Upper lobe of right lung (tissue), 1 donor: Measurements from ENCODE around the gene IGF2BP1. TPM values are rescaled to one million over a fixed set of nuclear protein-coding genes. Genes with fewer than 3 reads are reported as not detected.
"Not testable (repeated sequence)": the region's sequence is repeated elsewhere in the genome, so short reads cannot be mapped to it uniquely, and the experiment has no call there.

ENCODE experiments used
- ATAC-seq: fragments of 200-7000 bp; cut with Tn5 transposase; one replicate; pipeline ENCODE4 v1.9.1; 2020; ENCODE audit warnings: mild to moderate bottlenecking, moderate library complexity
- DNase-seq: peaks from one replicate; pipeline ENCODE4 v3.0.0-alpha.2; 2020
- H3K27ac ChIP-seq: fragments of 200-600 bp; one replicate; pipeline ENCODE4 v1.8.0; 2022
- H3K27me3 ChIP-seq: fragments of 200-600 bp; one replicate; pipeline ENCODE4 v1.8.0; 2022; ENCODE audit warnings: mild to moderate bottlenecking
- H3K36me3 ChIP-seq: fragments of 200-600 bp; one replicate; pipeline ENCODE4 v1.8.0; 2022
- H3K4me1 ChIP-seq: fragments of 200-600 bp; one replicate; pipeline ENCODE4 v1.8.0; 2022
- H3K4me3 ChIP-seq: fragments of 200-600 bp; one replicate; pipeline ENCODE4 v1.8.0; 2022; ENCODE audit warnings: mild to moderate bottlenecking
- H3K9me3 ChIP-seq: fragments of 200-600 bp; one replicate; pipeline ENCODE4 v1.8.0; 2022
- CTCF ChIP-seq: fragments of 200-600 bp; IDR thresholded peaks from one replicate; pipeline ENCODE4 v1.8.0; 2022; ENCODE audit warnings: antibody characterized with exemption
- intact Hi-C: fragments of 100-400 bp; cut with DNase I; formaldehyde crosslinking; loops from one replicate; pipeline ENCODE4 v1.11.0; 2022
- total RNA-seq: library from RNA; stranded (reverse); fragmentation: NEBNext Ultra II Directional; extraction: Animal tissue kit (Norgen Biotek cat#: 25700); gene quantifications from one replicate; pipeline ENCODE4 v1.2.1, GENCODE V29; 2021
- donor health status: DM: no; HTN: yes; CAD: no; lungs with severe emphysema.

The IGF2BP1 gene
- total RNA-seq, 1 donor from 2014 or later: not detected

DNA sequence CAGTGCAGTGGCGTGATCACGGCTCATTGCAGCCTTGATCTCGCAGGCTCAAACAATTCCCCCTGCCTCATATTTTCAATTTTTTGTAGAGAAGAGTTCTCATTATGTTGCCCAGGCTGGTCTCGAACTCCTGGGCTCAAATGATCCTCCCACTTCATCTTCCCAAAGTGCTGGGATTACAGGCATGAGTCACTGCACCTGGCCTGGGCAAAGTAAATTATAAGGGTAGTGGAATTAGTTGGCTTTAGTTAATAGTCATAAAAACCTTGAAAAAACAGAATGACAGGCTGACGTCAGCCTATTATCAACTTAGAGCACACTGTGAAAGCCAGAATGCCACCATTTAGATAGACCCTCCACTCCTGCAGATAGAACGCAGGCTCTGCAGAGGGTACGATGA is 91.9 kb downstream of the IGF2BP1 start:
- no peak for DNase-seq
- H3K27me3 ChIP-seq: peaks cover 10% of the 10 kb centered on the region
- H3K4me3 ChIP-seq: no peak overlapping the region
- no peaks in the 10 kb centered on the region for H3K9me3 ChIP-seq
- TF ChIP-seq CTCF: no peak
- no peak overlapping the region for H3K27ac ChIP-seq
- intact Hi-C loops: no loop called here
- no peaks in the 10 kb centered on the region for H3K36me3 ChIP-seq
- H3K4me1 ChIP-seq: no peaks in the 10 kb centered on the region
- no peak for ATAC-seq

DNA sequence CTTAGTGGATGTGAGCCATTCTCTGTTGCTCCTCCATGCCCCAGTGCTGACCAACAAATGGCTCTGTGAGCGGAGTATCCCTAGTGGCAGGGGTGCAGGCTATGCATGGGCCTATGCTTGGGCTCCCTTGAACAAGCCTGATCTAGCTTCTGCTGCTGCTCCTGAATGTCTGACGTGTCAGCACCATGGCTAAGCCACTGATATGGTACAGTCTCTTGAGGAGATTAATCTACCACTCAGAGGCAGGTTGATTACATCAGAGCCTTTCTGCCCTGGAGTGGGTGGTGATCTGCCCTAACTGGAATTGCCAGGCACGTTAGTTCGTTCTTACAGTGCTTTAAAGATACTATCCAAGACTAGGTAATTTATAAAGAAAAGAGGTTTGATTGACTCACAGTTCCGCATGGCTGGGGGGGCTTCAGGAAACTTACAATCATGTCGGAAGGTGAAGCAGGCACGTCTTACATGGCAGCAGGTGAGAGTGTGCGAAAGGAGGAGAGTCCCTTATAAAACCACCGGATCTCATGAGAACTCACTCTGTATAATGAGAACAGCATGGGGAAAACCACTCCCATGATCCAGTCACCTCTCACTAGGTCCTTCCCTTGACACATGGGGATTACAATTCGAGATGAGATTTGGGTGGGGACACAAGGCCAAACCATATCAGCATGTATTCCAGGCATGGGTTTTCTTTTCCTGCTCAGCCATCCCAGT is 93.9 kb downstream of the IGF2BP1 start:
- Histone ChIP-seq H3K9me3 (no peaks in the 10 kb centered on the region), H3K27ac (no peak overlapping the region), H3K4me3 (no peak overlapping the region), H3K4me1 (no peaks in the 10 kb centered on the region), H3K27me3 (peaks cover 5% of the 10 kb centered on the region), H3K36me3 (no peaks in the 10 kb centered on the region)
- intact Hi-C loops: no loop called here
- no peak for TF ChIP-seq CTCF
- ATAC-seq (no peak), DNase-seq (no peak)

DNA sequence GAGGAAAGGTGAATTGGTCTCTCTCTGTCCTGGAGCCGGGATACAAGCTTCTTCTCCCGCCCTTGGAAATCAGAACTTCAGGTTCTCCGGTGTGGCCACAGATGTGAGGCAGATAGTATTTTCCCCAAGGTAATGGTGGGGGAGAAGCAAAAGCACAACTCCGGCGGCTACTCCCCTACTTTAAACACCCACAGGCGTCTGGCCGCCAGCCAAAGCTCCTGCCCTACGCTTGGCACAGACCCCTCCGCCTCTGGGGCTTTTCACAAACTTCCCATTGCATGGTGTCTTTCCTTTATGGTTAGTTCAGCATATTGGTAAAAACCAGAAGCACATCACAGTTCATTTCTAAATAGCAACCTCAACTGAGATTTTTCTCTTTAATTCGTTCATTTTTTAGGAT is 95.9 kb downstream of the IGF2BP1 start:
- H3K4me3 ChIP-seq: no peak overlapping the region
- DNase-seq (no peak), ATAC-seq (no peak)
- no peaks in the 10 kb centered on the region for H3K27me3 ChIP-seq
- H3K27ac ChIP-seq: no peak overlapping the region
- no peak for TF ChIP-seq CTCF
- H3K36me3 ChIP-seq: no peaks in the 10 kb centered on the region
- no peaks in the 10 kb centered on the region for H3K4me1 ChIP-seq
- intact Hi-C loops: no loop called here
- H3K9me3 ChIP-seq: no peaks in the 10 kb centered on the region

GRCh38 chr17:49100601-49101000 is 103.4 kb downstream of the IGF2BP1 start:
- Histone ChIP-seq H3K27me3 (no peaks in the 10 kb centered on the region), H3K27ac (no peak overlapping the region), H3K36me3 (no peaks in the 10 kb centered on the region), H3K4me3 (no peak overlapping the region), H3K9me3 (no peaks in the 10 kb centered on the region), H3K4me1 (no peaks in the 10 kb centered on the region)
- TF ChIP-seq CTCF: no peak
- intact Hi-C loops: no loop called here
- no peak for ATAC-seq
- no peak for DNase-seq

GRCh38 chr17:49101054-49101534 is 103.9 kb downstream of the IGF2BP1 start:
- ATAC-seq (peak; percentile 73), DNase-seq (no peak)
- Histone ChIP-seq H3K27ac (no peak overlapping the region), H3K27me3 (no peaks in the 10 kb centered on the region), H3K4me3 (no peak overlapping the region), H3K9me3 (no peaks in the 10 kb centered on the region), H3K4me1 (no peaks in the 10 kb centered on the region), H3K36me3 (no peaks in the 10 kb centered on the region)
- intact Hi-C loops: no loop called here
- TF ChIP-seq CTCF: no peak

- intact Hi-C loops, DNase-seq, H3K9me3 ChIP-seq, H3K36me3 ChIP-seq, H3K27me3 ChIP-seq, H3K4me3 ChIP-seq, ATAC-seq, H3K4me1 ChIP-seq, H3K27ac ChIP-seq: not testable (repeated sequence)
These were observed 106.2 kb downstream of the IGF2BP1 start for GRCh38 chr17:49103360-49103759.
